Stimulated activated CD4-positive, alpha-beta T cell treated with anti-CD3 and anti-CD28 coated beads, Interleukin-1b, Interleukin-23, amount 100 ng/mL, for 4 hours (primary cell): ENCODE measurements around the gene ACOXL.

ENCODE experiments used
- DNase-seq, 2 donors: peaks; one replicate each; pipeline ENCODE4 v3.0.0-alpha.2; 2020; ENCODE audit warnings: low read depth in 2 of 2

Gene ACOXL

DNA sequence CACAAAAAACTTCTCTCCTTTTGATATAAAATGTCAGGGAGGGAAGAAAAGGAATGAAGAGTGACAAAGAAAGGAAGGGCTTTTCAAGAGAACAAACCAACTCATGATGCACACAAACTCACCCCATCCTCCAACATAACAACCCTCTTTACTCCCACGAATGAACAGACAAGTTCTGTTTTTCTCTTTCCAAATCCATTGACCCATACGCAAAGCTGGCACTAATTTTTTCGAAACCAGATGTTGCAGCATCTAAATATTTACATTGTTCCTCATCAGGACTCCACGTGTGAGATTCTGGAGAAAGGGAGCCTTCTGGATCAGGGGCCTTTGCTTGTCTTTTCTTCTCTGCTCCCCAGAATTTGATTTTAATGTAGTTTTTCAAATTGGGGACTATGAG lies 245.0 kb downstream of the ACOXL start:
- no peak for DNase-seq

GRCh38 chr2:110978148-110978547 lies 245.8 kb downstream of the ACOXL start:
- no peak for DNase-seq

- no peak for DNase-seq
These were observed 246.5 kb downstream of the ACOXL start for GRCh38 chr2:110978756-110979470.

- no peak for DNase-seq
These were observed 247.3 kb downstream of the ACOXL start for GRCh38 chr2:110979471-110980338.

DNA sequence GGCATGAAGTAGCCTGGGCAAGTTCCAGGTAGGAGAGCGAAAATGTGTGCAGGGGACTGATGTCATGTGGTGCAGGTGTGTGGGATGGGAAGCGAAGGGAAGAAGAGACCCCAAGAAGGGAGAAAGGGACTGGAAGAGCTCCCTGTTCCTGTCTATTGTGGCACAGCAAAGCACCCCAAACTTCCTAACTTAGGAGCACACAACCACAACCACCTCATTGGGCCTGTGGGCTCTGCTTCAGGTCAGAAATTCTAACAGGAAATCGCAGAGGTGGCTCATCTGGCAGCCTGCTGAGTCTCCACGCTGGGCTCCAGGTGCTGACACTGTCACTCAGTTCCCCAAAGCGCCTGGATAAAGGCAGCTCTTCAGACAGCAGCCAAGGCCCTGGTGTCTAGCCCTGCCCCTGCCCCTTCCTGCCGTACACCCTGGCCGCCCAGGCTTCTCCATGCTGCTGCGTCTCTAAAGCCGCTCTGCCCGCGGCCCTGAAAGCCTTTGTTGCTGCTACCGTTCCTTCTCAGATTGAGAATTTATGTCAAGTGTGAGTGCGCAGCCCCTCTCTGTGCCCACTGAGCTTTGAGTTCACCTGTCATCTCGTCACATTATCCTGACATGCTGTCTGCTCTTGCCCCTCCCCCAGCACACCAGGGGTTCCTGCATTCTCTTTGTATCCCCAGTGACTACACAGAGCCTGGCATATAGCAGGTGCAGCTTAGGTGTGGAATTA lies 248.1 kb downstream of the ACOXL start:
- DNase-seq, result no peak

GRCh38 chr2:110983133-110983532 lies 250.8 kb downstream of the ACOXL start:
- no peak for DNase-seq

- no peak for DNase-seq
These were observed 252.5 kb downstream of the ACOXL start for GRCh38 chr2:110984694-110985490.

DNA sequence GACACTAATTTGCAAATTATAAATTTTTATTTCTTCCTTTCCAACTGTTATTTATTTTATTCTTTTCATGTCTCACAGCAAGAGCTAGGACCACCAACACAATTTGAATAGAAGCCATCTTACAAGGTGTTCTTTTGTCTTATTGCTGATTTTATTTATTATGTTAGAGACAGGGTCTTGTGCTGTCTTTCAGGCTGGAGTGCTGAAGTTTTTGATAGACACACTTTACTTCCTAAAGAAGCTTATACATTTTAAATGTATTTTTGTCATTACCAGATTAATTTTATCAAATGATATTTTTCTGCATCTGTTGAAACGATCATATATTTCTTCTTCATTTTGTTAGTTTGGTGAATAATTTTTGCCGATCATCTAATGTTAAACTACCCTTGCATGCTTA lies 258.1 kb downstream of the ACOXL start:
- no peak for DNase-seq

DNA sequence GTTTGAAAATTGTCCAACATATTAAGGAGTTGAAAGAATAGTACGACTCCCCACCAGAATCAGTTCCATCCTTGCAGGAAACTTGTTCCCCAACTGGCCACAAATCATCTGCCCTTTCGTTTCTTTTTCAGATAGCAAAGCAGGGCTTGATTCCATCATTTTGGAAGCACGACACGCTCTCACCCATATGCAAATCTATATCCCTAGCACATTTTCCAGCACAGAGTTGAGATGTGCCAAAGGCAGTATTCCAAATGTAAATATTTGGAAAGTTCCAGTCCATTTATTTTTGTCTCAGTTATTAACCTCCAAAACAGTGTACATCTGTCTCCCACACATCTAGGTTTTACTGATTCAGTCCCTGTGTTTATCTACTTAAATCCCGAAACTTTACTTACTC lies 259.5 kb downstream of the ACOXL start:
- DNase-seq, result no peak

- no peak for DNase-seq
These were observed 260.5 kb downstream of the ACOXL start for GRCh38 chr2:110992886-110993285.

GRCh38 chr2:110993557-110994231 lies 261.3 kb downstream of the ACOXL start:
- no peak for DNase-seq

DNA sequence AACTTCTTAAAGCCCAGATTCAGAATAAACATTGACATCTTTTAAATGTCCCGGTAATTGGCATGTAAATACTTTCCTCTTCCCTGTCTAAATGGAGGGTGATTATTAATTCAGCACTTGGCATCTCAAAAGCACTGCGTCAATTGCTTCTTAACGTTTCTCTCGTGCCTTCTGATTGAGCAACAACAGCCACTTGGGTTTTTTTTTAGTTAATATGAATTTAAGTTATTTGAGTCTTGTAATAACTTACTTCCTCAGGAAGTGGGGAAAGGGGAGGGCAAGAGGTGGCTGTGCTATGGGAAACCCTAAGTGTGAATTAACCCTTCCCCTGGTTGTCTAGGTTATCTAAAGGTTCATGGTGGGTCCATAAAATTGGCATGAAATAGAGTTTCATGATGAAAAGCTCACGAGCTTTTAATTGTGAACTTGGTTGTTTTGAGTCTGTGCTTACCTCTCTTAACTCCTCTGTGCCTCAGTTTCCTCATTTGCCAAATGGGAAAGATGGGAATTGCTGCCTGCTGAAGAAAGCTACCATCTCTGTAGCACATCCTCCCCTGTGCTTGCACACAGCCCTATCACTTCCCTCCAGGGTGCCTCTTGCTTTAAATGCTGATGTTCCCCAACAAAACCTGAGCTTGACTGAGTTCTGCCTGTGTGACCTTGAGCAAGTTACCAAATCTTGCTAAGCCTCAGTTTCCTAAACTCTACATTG lies 262.0 kb downstream of the ACOXL start:
- no peak for DNase-seq

DNA sequence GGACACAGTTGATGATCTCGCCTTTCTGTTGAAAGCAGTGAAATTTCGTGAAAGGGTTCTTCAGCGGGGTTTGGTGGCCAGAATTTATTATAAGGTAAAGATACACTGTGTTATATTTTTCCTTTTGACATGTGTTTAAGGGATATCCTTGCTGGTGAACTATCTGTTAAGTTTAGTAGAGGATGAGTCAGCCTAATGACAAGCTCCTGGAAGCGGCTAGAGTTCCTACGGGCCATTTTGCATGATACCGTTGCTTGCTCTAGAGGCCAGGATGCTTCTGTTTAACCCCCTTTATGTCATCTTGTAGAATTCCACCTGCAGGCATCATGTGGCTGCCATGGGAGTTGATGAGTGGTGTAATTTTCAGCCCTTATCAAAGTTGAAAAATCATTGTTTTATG lies 263.5 kb downstream of the ACOXL start:
- no peak for DNase-seq

DNA sequence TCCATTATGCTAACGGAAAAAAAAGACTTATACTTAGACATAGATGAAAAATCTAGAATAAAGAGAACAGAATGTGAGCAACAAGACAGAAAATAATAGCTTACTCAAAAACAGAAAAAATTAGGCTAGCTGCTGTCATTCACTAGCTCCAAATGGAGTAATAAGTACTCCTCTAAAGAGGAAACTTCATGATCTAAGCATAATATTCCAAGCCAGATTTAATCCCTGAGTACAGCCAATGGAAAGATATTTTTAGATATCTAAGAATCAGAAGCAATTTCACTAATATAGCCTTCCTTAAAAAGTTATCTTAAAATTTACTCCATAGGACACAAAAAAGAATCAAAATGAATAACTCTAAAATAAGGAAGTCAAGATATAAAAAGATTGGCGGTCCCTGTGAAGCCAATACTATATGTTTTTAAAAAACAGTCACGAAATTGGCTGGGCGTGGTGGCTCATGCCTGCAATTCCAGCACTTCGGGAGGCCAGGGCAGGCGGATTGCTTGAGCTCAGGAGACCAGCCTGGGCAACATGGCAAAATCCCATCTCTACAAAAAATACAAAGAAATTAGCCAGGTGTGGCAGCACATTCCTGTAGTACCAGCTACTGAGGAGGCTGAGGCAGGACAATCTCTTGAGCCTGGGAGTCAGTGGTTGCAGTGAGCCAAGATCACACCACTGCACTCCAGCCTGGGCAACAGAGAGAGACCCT lies 265.1 kb downstream of the ACOXL start:
- DNase-seq, result no peak

DNA sequence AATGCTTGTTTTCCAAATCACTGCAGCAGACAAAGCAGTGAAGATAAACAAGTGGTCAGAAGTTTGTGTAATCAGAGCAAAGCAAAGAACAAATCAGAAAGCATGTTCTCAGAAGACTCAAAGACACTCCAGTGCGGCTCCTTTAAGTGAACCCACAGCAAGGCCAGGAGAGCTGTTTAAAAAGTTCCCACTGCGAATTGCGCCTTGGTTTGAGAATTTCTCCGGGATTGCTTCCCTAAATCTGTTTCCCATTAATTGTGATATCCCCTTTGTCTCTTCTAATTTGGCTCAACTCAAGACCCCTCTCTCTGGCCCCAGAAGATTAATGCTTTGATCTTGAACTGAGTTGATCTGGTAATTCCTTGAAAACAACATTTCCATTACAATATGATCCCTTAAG lies 265.9 kb downstream of the ACOXL start:
- no peak for DNase-seq

DNA sequence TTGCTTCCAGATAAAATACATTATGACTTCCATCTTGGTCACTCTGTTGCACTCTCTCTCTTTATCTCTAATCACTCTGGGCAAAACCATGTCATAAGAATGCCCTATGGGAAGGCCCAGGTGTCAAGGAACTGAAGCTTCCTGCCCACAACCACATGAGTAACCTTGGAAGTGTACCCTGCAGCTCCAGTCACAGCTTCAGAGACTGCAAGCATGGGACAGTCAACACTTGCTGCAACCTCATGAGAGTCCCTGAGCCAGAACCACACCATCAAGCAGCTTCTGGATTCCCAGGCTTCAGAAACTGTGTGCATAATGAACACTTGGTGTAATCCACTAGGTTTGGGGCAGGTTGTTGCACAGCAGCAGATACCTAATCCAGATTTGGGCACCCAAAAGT lies 267.3 kb downstream of the ACOXL start:
- DNase-seq, result no peak

GRCh38 chr2:111005307-111005706 lies 272.9 kb downstream of the ACOXL start:
- DNase-seq, result no peak

- no peak for DNase-seq
These were observed 273.4 kb downstream of the ACOXL start for GRCh38 chr2:111005821-111006220.

GRCh38 chr2:111007757-111008688 lies 275.6 kb downstream of the ACOXL start:
- no peak for DNase-seq
